Measurements from ENCODE around the gene PKNOX2. TPM values are rescaled to one million over a fixed set of nuclear protein-coding genes. Genes with fewer than 3 reads are reported as not detected.

PKNOX2 gene
- total RNA-seq, 4 donors from 2014 or later = 0.40 to 5.9 (median 1.1) TPM; not detected in 1

DNA sequence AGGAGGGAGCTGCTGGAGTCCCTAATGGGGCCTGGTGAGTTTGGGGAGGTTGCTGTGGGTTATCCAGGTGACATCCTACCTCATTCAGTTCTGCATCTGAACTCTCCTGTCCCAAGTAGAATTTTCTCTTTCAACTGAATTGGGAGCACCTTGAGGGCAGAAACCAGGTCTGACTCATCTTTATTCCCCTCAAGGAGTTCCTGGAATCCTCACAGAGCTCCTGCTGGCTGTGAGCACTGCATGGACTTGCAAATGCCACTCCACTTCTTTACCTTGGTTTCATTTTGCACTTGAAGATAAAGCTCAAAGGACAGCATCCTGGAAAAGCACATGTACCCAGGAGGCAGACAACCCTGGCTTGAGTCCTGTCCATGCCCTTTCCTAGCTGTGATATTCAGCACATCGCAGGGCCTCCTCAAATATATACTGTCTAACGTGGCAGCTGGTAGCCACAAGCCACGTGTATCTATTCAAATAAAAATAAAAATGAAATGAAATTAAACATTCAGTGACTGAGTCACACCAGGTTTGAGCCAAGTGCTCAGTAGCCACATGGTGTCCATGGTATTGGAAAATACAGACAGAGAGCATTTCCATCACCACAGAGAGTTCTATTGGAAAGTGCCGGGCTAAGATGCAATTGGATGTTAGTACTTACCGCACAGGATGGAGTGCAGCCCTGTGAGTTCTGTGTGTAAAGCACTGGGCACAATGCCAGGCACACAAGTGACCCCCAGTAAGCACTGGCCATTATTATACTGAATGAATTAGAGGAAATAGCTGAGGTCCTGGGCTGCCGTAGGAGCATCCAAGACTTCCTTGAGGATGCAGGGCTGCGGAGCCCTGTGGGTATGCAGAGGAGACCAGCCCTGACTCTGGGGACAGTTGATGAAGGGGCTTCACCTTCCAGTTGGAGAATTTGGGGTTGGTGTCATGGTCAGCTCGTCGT lies 149.0 kb downstream of the PKNOX2 start:
- Histone ChIP-seq H3K27ac (no peak overlapping the region), H3K27me3 (no peaks in the 10 kb centered on the region), H3K4me3 (no peak overlapping the region), H3K36me3 (no peaks in the 10 kb centered on the region), H3K4me1 (peaks cover 0 to 21% (median 0%) of the 10 kb centered on the region in 3 donors), H3K9me3 (no peaks in the 10 kb centered on the region)
- DNase-seq = no peak
- WGBS, 2 donors = 41% methylated on average over 5 to 8 of the region's 9 CpGs
- intact Hi-C loops (cut with DNase I) = no loop called here
- TF ChIP-seq, protein P1, sequence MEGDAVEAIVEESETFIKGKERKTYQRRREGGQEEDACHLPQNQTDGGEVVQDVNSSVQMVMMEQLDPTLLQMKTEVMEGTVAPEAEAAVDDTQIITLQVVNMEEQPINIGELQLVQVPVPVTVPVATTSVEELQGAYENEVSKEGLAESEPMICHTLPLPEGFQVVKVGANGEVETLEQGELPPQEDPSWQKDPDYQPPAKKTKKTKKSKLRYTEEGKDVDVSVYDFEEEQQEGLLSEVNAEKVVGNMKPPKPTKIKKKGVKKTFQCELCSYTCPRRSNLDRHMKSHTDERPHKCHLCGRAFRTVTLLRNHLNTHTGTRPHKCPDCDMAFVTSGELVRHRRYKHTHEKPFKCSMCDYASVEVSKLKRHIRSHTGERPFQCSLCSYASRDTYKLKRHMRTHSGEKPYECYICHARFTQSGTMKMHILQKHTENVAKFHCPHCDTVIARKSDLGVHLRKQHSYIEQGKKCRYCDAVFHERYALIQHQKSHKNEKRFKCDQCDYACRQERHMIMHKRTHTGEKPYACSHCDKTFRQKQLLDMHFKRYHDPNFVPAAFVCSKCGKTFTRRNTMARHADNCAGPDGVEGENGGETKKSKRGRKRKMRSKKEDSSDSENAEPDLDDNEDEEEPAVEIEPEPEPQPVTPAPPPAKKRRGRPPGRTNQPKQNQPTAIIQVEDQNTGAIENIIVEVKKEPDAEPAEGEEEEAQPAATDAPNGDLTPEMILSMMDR (IDR thresholded peaks at IDR 0.05) = no peak
- no peak for TF ChIP-seq POLR2A (IDR thresholded peaks at IDR 0.05)

DNA sequence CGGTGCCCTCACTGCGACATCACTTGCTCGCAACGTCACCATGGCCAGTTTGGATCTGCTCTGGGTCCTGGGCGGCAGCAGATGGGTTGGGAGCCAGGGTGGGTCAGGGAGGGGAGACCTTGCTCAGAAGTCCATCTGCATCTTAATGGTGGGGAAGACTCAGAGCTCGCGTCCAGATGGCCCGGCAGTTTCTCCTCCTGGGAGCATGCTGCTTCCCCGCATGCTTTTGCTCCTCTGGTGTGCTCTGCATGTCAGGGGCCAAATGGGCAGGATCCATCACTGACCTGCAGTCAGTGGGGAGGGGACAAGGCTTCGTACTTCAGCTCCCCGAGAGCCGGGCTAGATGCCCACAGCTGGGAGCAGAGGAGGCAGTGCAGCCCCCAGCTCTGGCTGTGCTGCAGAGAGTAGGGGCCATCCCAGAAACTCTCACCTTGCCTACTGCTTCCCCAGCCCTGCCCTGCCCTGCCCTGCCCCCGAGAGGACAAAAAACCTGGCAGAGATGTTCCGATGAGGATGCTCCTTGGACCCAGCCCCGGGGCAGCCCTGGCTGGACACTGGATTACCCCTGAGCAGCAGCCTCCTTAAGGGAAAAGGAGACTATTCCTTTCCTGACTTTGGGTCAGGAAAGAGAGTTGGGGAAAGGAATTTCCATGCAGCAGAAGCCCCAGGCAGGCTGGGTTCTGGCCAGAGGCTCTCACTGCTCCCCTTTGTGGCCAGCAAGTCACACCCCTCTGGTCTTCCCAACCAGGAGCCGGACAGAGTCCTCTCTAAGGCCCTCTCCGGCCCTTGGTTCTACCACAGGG lies 149.9 kb downstream of the PKNOX2 start:
- no peak for DNase-seq
- H3K27ac ChIP-seq = no peak overlapping the region
- no peaks in the 10 kb centered on the region for H3K9me3 ChIP-seq
- H3K27me3 ChIP-seq = no peaks in the 10 kb centered on the region
- WGBS, 2 donors = 50 to 90% methylated on average over 2 to 4 of the region's 17 CpGs
- H3K4me1 ChIP-seq = peaks cover 0 to 21% (median 0%) of the 10 kb centered on the region in 3 donors
- TF ChIP-seq, protein P1 (IDR thresholded peaks at IDR 0.05) = no peak
- TF ChIP-seq POLR2A (IDR thresholded peaks at IDR 0.05) = no peak
- H3K4me3 ChIP-seq = no peak overlapping the region
- intact Hi-C loops (cut with DNase I) = no loop called here
- H3K36me3 ChIP-seq = no peaks in the 10 kb centered on the region

DNA sequence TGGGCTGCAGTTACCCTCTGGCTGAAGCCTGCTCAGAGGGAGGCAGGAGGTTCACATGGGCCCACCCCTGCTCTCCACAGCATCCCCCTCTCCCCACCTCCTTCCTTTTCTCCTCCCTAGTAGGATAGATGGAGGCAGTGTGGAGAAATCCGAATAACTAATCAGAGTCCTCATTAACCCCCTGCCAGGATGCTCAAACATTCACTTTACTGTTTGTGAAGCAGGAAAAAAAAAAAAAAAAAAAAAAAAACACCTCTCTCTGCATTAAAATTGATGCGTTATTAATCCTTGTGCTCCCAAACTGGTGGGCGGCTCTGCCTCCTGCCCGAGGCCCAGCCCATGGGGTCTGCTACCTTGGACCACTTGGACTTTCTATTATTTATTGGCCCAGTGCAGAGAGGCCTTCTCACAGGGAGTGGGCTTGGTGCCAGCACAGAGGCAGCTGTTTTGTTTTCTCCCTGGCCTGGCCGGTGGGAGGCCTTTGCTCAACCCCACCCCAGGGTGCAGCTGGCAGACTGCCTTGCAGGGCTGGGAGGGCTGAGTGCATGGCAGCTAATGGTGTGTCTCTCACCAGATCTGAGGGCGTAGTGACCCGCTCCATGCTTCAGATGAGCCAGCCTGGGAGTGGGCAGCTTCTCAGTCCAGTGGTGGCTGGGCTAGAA lies 150.7 kb downstream of the PKNOX2 start:
- intact Hi-C loops (cut with DNase I) = no loop called here
- 61 to 64% methylated on average over 4 of the region's 7 CpGs for WGBS, 2 donors
- Histone ChIP-seq H3K4me3 (no peak overlapping the region), H3K4me1 (peaks cover 0 to 21% (median 0%) of the 10 kb centered on the region in 3 donors), H3K27ac (peak overlapping the region in 1 of 4 donors; percentile 5), H3K27me3 (no peaks in the 10 kb centered on the region), H3K36me3 (no peaks in the 10 kb centered on the region), H3K9me3 (no peaks in the 10 kb centered on the region)
- no peak for TF ChIP-seq POLR2A (IDR thresholded peaks at IDR 0.05)
- TF ChIP-seq, protein P1 (IDR thresholded peaks at IDR 0.05) = no peak
- no peak for DNase-seq

DNA sequence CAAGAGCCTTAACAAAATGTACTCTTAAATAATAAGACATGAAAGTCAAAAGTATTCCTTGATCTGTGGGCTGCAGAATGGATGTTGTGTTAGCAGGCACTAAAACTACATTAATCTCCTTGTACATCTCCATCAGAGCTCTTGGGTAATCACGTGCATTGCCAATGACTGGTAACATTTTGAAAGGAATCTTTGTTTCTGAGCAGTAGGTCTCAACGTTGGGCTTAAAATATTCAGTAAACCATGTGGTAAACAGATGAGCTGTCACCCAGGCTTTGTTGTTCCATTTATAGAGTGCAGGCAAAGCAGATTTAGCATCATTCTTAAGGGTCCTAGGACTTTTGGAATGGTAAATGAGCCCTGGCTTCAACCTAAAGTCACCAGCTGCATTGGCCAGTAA lies 152.9 kb downstream of the PKNOX2 start:
- no peak overlapping the region for H3K27ac ChIP-seq
- H3K9me3 ChIP-seq = no peaks in the 10 kb centered on the region
- DNase-seq = no peak
- no peaks in the 10 kb centered on the region for H3K27me3 ChIP-seq
- no peak for TF ChIP-seq POLR2A (IDR thresholded peaks at IDR 0.05)
- TF ChIP-seq, protein P1 (IDR thresholded peaks at IDR 0.05) = no peak
- H3K36me3 ChIP-seq = no peaks in the 10 kb centered on the region
- H3K4me1 ChIP-seq = peaks cover 0 to 21% (median 0%) of the 10 kb centered on the region in 3 donors
- WGBS, 2 donors = 60 to 61% methylated on average over 2 of the region's 2 CpGs
- intact Hi-C loops (cut with DNase I) = no loop called here
- H3K4me3 ChIP-seq = no peak overlapping the region

Data from esophagus squamous epithelium (tissue), 5 donors.